ENCODE measurements around the gene CTSK.
"Not testable (repeated sequence)": the region's sequence is repeated elsewhere in the genome, so short reads cannot be mapped to it uniquely, and the experiment has no call there.

CTSK gene

GRCh38 chr1:150808121-150808520 is at the start of gene CTSK:
TSS of gene CTSK (minus strand) at chr1:150808260. CDS start at chr1:150806805, 1,455 bp downstream.
- no peak for DNase-seq

GRCh38 chr1:150852734-150853133 is 44.7 kb upstream of the CTSK start:
- DNase-seq, result not testable (repeated sequence)

GRCh38 chr1:150850801-150851362 is 42.8 kb upstream of the CTSK start:
- not testable (repeated sequence) for DNase-seq

GRCh38 chr1:150846473-150847146 is 38.5 kb upstream of the CTSK start:
- DNase-seq, result no peak

GRCh38 chr1:150843474-150843873 is 35.4 kb upstream of the CTSK start:
- DNase-seq, result no peak

DNA sequence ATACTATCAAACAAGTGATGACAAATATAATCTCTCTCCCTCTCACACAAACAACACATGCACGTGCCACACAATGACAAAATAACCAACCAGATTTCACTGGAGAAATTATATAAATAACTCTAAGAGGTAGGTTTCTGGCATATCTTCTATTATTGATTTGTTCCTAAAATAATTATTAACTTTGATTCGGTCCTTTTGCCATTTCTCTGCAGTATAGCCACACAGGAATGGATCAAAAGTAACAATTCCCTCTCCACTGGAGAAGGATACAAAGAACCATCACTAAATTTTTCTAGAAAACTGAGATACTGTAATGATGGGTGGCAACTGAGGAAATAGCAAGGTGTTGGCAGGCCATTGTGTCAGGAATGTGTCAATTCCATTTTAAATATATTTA is 34.9 kb upstream of the CTSK start:
- no peak for DNase-seq

DNA sequence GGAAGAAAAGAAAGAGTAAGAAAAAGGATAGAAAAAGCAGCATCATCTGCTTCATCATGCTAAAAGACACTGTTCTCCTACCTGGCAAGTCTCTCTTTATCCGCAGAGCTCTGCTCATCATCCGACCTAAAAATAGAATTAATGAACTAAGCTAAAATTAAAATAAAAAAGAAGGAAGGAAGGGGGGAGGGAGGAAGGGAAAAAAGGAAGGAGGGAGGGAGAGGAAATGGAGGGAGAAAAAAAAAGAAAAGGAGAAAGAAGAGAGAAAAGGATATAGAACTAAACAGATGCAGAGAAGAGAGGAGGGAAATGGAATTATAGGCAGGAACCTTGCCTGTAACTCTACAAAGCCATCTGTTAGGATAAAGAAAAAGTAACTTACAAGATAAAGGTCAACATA is 34.3 kb upstream of the CTSK start:
- no peak for DNase-seq

- no peak for DNase-seq
Observed at GRCh38 chr1:150841626-150842025, 33.6 kb upstream of the CTSK start.

DNA sequence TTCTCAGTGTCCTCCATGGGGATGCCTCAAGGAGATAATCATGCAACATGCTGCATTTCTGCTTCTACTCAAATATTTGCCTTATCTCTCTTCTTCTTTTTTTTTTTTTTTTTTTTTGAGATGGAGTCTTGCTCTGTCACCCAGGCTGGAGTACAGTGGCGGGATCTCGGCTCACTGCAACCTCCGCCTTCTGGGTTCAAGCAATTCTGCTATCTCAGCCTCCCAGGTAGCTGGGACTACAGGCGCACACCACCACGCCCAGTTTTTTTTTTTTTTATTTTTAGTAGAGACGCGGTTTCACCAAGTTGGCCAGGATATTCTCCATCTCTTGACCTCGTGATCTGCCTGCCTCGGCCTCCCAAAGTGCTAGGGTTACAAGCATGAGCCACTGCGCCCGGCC is 32.8 kb upstream of the CTSK start:
- DNase-seq, result not testable (repeated sequence)

GRCh38 chr1:150836129-150836773 is 28.2 kb upstream of the CTSK start:
- no peak for DNase-seq

GRCh38 chr1:150833961-150834360 is 25.9 kb upstream of the CTSK start:
- not testable (repeated sequence) for DNase-seq

- no peak for DNase-seq
Observed at GRCh38 chr1:150832597-150832996, 24.5 kb upstream of the CTSK start.

- no peak for DNase-seq
Observed at GRCh38 chr1:150829751-150830150, 21.7 kb upstream of the CTSK start.

GRCh38 chr1:150826299-150826698 is 18.2 kb upstream of the CTSK start:
- no peak for DNase-seq

- DNase-seq, result no peak
Observed at GRCh38 chr1:150820730-150821512, 12.9 kb upstream of the CTSK start.

DNA sequence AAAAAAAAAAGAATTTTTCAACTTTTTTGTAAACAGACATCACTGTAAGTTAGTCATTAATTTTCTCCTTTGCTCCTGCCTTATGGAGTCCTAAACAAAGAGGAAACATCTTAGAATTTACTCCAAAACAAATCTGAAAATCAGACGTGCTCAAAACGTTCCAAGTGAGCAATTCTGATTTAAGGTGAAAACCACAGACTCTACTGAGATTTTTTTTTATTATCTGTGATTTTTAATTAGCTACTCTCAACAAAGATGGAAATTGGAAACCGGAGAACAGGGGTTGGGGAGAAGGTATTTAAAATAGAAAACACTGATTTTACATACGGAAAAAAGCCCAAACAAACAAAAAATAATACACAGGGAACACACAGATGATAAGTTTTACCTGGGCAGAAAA is 7.8 kb upstream of the CTSK start:
- DNase-seq, result no peak

DNA sequence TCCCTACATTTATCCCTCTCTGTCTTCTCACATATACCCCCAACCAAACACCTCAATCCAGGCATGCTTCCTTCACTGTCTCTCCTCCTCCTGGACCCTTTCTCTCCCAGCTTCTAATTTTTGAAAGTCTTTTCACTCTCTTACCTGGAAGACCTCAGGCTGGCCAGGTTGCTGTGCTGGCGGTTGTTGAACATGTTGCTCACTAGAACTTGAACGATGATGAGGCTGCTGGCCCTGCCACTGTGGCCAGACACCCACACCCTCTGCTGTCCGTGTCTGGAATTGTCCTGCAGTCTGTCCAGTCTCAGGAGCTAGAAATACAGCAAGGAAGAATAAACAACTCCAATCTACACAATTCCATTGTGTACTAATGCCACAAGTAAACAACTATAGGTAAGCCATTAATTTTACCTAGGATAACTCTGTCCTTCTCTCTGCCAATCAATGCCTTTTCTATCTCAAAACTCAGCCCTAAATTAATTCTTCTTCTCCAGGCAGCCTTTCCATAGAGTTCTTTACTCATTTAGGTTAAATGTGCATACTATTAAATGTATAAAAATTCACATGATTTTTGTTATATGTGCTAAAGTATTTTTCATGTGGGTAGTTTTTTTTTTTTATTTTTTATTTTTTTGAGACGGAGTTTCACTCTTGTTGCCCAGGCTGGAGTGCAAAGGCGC is 5.1 kb upstream of the CTSK start:
- DNase-seq, result no peak

- DNase-seq, result no peak
Observed at GRCh38 chr1:150810958-150811659, 3.0 kb upstream of the CTSK start.

DNA sequence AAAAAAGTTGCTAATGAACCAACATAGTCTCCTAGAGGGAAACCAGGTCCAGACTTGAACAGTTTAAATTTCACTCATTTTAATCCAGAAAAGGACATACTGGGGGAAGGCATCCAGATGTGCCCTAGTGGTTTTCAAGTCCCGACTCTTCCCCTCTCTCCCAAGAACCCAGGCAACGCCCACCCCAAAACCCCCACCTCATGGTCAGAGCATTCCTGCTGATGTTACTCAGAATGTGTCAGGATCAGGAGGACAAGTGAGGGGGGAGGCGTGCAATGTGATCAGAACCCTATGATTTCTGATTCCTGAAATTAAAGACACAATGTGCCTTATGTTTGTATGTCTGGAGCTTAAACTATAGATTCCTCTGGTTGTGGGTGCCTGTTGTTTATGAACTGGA is 1.6 kb upstream of the CTSK start:
- no peak for DNase-seq

- DNase-seq, result no peak
Observed at GRCh38 chr1:150808846-150809245, 786 bp upstream of the CTSK start.

- DNase-seq, result no peak
Observed at GRCh38 chr1:150807249-150808023, 624 bp downstream of the CTSK start.

GRCh38 chr1:150805899-150806298 is 2.2 kb downstream of the CTSK start:
- DNase-seq, result no peak
